Natural killer cell (primary cell): ENCODE data around the gene TNXB. TPM values are rescaled to one million over a fixed set of nuclear protein-coding genes. Genes with fewer than 3 reads are reported as not detected.
A peak's percentile ranks its signal among the peaks of the same experiment; 100 is the strongest.
"Not testable (repeated sequence)": the region's sequence is repeated elsewhere in the genome, so short reads cannot be mapped to it uniquely, and the experiment has no call there.

Experiments
- ATAC-seq, 3 donors: fragments of 150-1000 bp in 2 of 3; fragments of 200-7000 bp in 1 of 3; cut with Tn5 transposase; 1 replicate in 1 of 3; 2 replicates in 2 of 3; pipeline ENCODE4 v1.10.0; 2021; ENCODE audit warnings: mild to moderate bottlenecking in 2 of 3, moderate library complexity in 2 of 3
- DNase-seq, 2 donors: peaks; one replicate each; pipeline versions ENCODE4 v3.0.0 to v3.0.0-alpha.2; 2013 to 2021; ENCODE audit warnings: mixed read lengths in 1 of 2
- H3K27ac ChIP-seq: one replicate; pipeline ENCODE4 v1.5.1; 2013; ENCODE audit warnings: mild to moderate bottlenecking, low read length
- H3K27me3 ChIP-seq: one replicate; pipeline ENCODE4 v1.6.1; 2013; ENCODE audit warnings: low read length; ENCODE audit not compliant: control insufficient read depth, insufficient read depth
- H3K36me3 ChIP-seq: one replicate; pipeline ENCODE4 v1.6.1; 2013; ENCODE audit warnings: low read length; ENCODE audit not compliant: control insufficient read depth, insufficient read depth
- H3K4me1 ChIP-seq: one replicate; pipeline ENCODE4 v1.6.1; 2013; ENCODE audit warnings: low read length; ENCODE audit not compliant: control insufficient read depth, insufficient read depth
- H3K4me3 ChIP-seq: one replicate; pipeline ENCODE4 v1.5.1; 2013; ENCODE audit warnings: low read length
- H3K9me3 ChIP-seq: one replicate; pipeline ENCODE4 v1.6.1; 2013; ENCODE audit warnings: low read length; ENCODE audit not compliant: control insufficient read depth, insufficient read depth
- H3K27ac Mint-ChIP-seq, 2 donors: one replicate each; pipeline ENCODE4 v1.8.0; 2022; ENCODE audit warnings: mild to moderate bottlenecking in 2 of 2, mixed read lengths in 2 of 2, moderate library complexity in 1 of 2
- H3K27me3 Mint-ChIP-seq, 2 donors: one replicate each; pipeline ENCODE4 v1.8.0; 2022; ENCODE audit warnings: low read depth in 2 of 2, mixed read lengths in 2 of 2
- H3K36me3 Mint-ChIP-seq: one replicate; pipeline ENCODE4 v1.8.0; 2022; ENCODE audit warnings: mixed read lengths
- H3K4me1 Mint-ChIP-seq, 2 donors: one replicate each; pipeline ENCODE4 v1.8.0; 2022; ENCODE audit warnings: mixed read lengths in 2 of 2
- H3K4me3 Mint-ChIP-seq: one replicate; pipeline ENCODE4 v1.8.0; 2022; ENCODE audit warnings: mild to moderate bottlenecking, moderate library complexity, mixed read lengths
- H3K9me3 Mint-ChIP-seq, 2 donors: one replicate each; pipeline ENCODE4 v1.8.0; 2022; ENCODE audit warnings: mixed read lengths in 2 of 2
- WGBS: methylation state at CpG from one replicate; pipeline ENCODE4 v1.1.7; 2013; ENCODE audit warnings: missing lambda C conversion rate; ENCODE audit not compliant: insufficient coverage; 5-methylcytosine and 5-hydroxymethylcytosine counted together
- intact Hi-C: fragments of 100-400 bp; cut with micrococcal nuclease; formaldehyde crosslinking; loops from one replicate; pipeline ENCODE4 v1.14.2; 2022
- total RNA-seq, 4 donors: library from RNA; stranded (reverse); fragments of 120-200 nt in 1 of 4; gene quantifications; one replicate each; pipeline versions ENCODE4 v1.2.3 to v1.2.4, GENCODE V29; 2013 to 2022
- TF ChIP-seq, protein P1 (sequence below): fragments of 200-600 bp; IDR thresholded peaks from one replicate; pipeline ENCODE4 v1.8.0; 2022; ENCODE audit warnings: antibody characterized with exemption

Gene TNXB
- total RNA-seq, 3 donors from 2014 or later (not counting 1 experiment from before 2014, with no cell fraction given) = 11.7 to 15.2 (median 13.5) TPM

GRCh38 chr6:32046450-32047083 lies 62.6 kb downstream of the TNXB start:
- no peak overlapping the region for H3K27ac Mint-ChIP-seq
- peaks cover 0 to 3% of the 10 kb centered on the region in 2 donors for H3K27me3 Mint-ChIP-seq
- H3K4me3 Mint-ChIP-seq = no peak overlapping the region
- 76% methylated on average over 14 of the region's 14 CpGs for WGBS
- H3K4me3 ChIP-seq = no peak overlapping the region
- DNase-seq (no peak), ATAC-seq (no peak)
- TF ChIP-seq, protein P1, sequence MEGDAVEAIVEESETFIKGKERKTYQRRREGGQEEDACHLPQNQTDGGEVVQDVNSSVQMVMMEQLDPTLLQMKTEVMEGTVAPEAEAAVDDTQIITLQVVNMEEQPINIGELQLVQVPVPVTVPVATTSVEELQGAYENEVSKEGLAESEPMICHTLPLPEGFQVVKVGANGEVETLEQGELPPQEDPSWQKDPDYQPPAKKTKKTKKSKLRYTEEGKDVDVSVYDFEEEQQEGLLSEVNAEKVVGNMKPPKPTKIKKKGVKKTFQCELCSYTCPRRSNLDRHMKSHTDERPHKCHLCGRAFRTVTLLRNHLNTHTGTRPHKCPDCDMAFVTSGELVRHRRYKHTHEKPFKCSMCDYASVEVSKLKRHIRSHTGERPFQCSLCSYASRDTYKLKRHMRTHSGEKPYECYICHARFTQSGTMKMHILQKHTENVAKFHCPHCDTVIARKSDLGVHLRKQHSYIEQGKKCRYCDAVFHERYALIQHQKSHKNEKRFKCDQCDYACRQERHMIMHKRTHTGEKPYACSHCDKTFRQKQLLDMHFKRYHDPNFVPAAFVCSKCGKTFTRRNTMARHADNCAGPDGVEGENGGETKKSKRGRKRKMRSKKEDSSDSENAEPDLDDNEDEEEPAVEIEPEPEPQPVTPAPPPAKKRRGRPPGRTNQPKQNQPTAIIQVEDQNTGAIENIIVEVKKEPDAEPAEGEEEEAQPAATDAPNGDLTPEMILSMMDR = no peak
- no peaks in the 10 kb centered on the region for H3K36me3 Mint-ChIP-seq
- H3K27me3 ChIP-seq = no peaks in the 10 kb centered on the region
- peaks cover 3% of the 10 kb centered on the region for H3K4me1 ChIP-seq
- no peaks in the 10 kb centered on the region for H3K9me3 ChIP-seq
- H3K4me1 Mint-ChIP-seq = peaks cover 0 to 7% of the 10 kb centered on the region in 2 donors
- H3K27ac ChIP-seq = no peak overlapping the region
- no peaks in the 10 kb centered on the region for H3K9me3 Mint-ChIP-seq
- H3K36me3 ChIP-seq = no peaks in the 10 kb centered on the region
- intact Hi-C loops = no loop called here

- H3K27me3 Mint-ChIP-seq = peaks cover 0 to 2% of the 10 kb centered on the region in 2 donors
- WGBS = 91% methylated on average over 22 of the region's 22 CpGs
- H3K4me1 ChIP-seq = peaks cover 3% of the 10 kb centered on the region
- no peak overlapping the region for H3K4me3 ChIP-seq
- H3K4me1 Mint-ChIP-seq = peaks cover 0 to 7% of the 10 kb centered on the region in 2 donors
- TF ChIP-seq, protein P1 = no peak
- H3K36me3 Mint-ChIP-seq = no peaks in the 10 kb centered on the region
- H3K9me3 Mint-ChIP-seq = no peaks in the 10 kb centered on the region
- no peak overlapping the region for H3K27ac ChIP-seq
- no peaks in the 10 kb centered on the region for H3K9me3 ChIP-seq
- no peaks in the 10 kb centered on the region for H3K36me3 ChIP-seq
- intact Hi-C loops = no loop called here
- no peak overlapping the region for H3K27ac Mint-ChIP-seq
- ATAC-seq (no peak), DNase-seq (no peak)
- no peaks in the 10 kb centered on the region for H3K27me3 ChIP-seq
- H3K4me3 Mint-ChIP-seq = no peak overlapping the region
These were observed 63.2 kb downstream of the TNXB start for GRCh38 chr6:32045811-32046449.

- H3K4me1 Mint-ChIP-seq, intact Hi-C loops, H3K4me3 ChIP-seq, H3K27me3 Mint-ChIP-seq, H3K36me3 Mint-ChIP-seq, H3K4me3 Mint-ChIP-seq, H3K9me3 ChIP-seq, H3K27ac ChIP-seq, H3K27ac Mint-ChIP-seq, H3K36me3 ChIP-seq, H3K27me3 ChIP-seq, H3K9me3 Mint-ChIP-seq, H3K4me1 ChIP-seq, DNase-seq: not testable (repeated sequence)
- 88% methylated on average over 8 of the region's 18 CpGs for WGBS
- peak in 1 of 3 donors; percentile 18 for ATAC-seq
These were observed 64.2 kb downstream of the TNXB start for GRCh38 chr6:32044916-32045315.

DNA sequence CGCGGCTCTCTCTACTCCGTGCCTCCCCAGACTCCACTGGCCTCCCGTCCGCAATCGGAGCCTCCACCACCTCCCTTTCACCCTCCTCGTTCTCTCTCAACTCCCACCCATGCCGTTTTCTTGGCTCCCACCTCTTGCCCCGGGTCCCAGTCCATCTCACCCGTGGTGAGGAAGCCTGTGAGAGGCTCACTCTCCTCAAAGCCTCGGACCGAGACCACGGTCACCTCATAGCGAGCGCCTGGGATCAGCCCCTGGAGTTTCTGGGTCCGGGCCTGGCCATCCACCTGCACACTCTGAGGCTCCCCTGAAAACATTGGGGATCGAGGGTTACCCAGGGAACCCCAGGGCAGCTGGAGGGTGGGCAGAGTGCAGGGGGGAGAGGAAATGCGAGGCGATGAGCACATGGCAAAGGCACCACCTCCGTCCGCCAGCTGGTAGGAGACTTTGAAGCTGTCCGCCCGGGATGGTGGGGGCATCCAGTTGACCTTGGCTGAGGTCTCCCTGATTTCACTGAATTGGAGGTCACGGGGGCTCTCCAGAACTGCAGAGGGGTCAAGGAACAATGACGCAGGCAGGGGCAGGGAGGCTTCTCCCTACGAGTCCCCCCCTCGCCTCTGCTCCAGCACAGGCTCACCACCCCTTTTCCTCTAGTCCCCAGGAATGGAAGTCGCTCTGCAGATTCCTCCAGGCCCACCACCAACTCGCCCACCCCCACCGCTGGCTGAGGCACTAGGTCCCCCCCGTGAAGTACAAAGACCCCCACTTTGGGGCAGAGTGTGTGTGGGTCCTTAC lies 65.4 kb downstream of the TNXB start:
- 86% methylated on average over 14 of the region's 31 CpGs for WGBS
- DNase-seq, H3K27me3 ChIP-seq, intact Hi-C loops, H3K4me3 Mint-ChIP-seq, H3K36me3 Mint-ChIP-seq, H3K4me3 ChIP-seq, H3K27ac Mint-ChIP-seq, H3K9me3 ChIP-seq, H3K27me3 Mint-ChIP-seq, H3K4me1 Mint-ChIP-seq, ATAC-seq, H3K27ac ChIP-seq, H3K9me3 Mint-ChIP-seq, H3K4me1 ChIP-seq, H3K36me3 ChIP-seq: not testable (repeated sequence)

- WGBS = 84% methylated on average over 11 of the region's 15 CpGs
- intact Hi-C loops = not testable (repeated sequence)
These were observed 66.9 kb downstream of the TNXB start for GRCh38 chr6:32042276-32042675.

GRCh38 chr6:32041385-32041784 lies 67.8 kb downstream of the TNXB start:
- H3K4me3 ChIP-seq, intact Hi-C loops, H3K36me3 ChIP-seq, H3K9me3 ChIP-seq, DNase-seq, H3K27me3 Mint-ChIP-seq, ATAC-seq, H3K4me1 ChIP-seq, H3K27ac Mint-ChIP-seq, H3K36me3 Mint-ChIP-seq, H3K4me1 Mint-ChIP-seq, H3K9me3 Mint-ChIP-seq, H3K27ac ChIP-seq, H3K27me3 ChIP-seq, H3K4me3 Mint-ChIP-seq: not testable (repeated sequence)
- WGBS = 96% methylated on average over 4 of the region's 10 CpGs

More at GRCh38 chr6:32042276-32042675, 66.9 kb downstream of the TNXB start:
- H3K27ac Mint-ChIP-seq, H3K4me3 ChIP-seq, H3K9me3 Mint-ChIP-seq, H3K36me3 ChIP-seq, ATAC-seq, DNase-seq, H3K27ac ChIP-seq, H3K27me3 ChIP-seq, H3K27me3 Mint-ChIP-seq, H3K36me3 Mint-ChIP-seq, H3K4me1 ChIP-seq, H3K4me3 Mint-ChIP-seq, H3K9me3 ChIP-seq, H3K4me1 Mint-ChIP-seq: not testable (repeated sequence)
